GM13977 (cell line): ENCODE measurements around the gene VANGL1.

Experiments used
- DNase-seq: peaks from one replicate; pipeline ENCODE4 v3.0.0; 2012; ENCODE audit warnings: low spot score
- in situ Hi-C: fragments of 300-500 bp; cut with MboI; formaldehyde crosslinking; loops from one replicate; pipeline ENCODE4 v1.12.0; 2022; ENCODE audit warnings: low sequenced_read_pairs, low pct_unique_long_range_greater_than_20kb, mixed read lengths, inconsistent platforms; ENCODE audit not compliant: unreplicated experiment
- TF ChIP-seq, protein P1 (sequence below): IDR thresholded peaks from 2 replicates; pipeline ENCODE4 v1.5.1; 2012; ENCODE audit warnings: mild to moderate bottlenecking, control low read depth; ENCODE audit not compliant: insufficient read depth; ENCODE audit errors: extremely low read depth, missing control alignments

Gene VANGL1

DNA sequence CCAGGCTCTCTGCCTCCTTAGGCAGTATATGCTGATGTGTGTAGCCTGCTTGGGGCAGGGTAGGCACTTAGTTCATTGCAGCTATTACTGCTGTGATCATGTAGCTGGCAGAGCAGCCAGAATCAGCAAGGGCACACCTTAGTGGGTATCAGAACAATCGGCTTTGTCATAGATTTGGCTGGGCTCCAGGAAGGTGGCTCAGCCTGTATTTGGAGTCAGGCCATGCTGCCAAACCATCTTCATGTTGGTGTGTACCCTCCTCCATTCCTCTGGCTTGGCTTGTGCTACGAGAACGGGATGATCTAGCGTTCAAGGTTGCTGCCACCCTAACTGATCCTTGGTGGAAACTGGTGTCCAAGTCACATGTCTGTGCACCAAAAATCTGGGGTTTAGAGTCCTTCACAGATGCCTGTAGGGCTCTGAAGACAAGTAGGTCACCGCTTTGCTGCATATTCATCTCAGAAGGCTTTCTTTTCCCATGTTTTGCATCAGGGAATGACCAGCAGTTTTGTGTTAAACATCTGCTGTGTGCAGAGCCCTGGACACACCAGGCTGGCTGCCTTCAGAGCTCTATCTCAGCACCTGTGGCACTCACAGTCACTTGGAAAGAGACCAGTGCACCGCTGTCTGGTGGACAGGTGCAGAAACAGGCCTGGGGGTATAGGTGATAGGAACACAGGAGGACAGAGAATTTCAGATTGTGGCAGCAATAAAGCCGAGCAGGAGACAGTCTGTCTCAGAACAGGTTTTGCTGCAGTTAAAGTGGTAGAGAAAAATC lies 23.7 kb downstream of the VANGL1 start:
- TF ChIP-seq, protein P1, sequence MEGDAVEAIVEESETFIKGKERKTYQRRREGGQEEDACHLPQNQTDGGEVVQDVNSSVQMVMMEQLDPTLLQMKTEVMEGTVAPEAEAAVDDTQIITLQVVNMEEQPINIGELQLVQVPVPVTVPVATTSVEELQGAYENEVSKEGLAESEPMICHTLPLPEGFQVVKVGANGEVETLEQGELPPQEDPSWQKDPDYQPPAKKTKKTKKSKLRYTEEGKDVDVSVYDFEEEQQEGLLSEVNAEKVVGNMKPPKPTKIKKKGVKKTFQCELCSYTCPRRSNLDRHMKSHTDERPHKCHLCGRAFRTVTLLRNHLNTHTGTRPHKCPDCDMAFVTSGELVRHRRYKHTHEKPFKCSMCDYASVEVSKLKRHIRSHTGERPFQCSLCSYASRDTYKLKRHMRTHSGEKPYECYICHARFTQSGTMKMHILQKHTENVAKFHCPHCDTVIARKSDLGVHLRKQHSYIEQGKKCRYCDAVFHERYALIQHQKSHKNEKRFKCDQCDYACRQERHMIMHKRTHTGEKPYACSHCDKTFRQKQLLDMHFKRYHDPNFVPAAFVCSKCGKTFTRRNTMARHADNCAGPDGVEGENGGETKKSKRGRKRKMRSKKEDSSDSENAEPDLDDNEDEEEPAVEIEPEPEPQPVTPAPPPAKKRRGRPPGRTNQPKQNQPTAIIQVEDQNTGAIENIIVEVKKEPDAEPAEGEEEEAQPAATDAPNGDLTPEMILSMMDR, result no peak
- no peak for DNase-seq
- in situ Hi-C loops, result no loop called here

GRCh38 chr1:115666206-115666605 lies 24.4 kb downstream of the VANGL1 start:
- DNase-seq, result no peak
- in situ Hi-C loops, result no loop called here

DNA sequence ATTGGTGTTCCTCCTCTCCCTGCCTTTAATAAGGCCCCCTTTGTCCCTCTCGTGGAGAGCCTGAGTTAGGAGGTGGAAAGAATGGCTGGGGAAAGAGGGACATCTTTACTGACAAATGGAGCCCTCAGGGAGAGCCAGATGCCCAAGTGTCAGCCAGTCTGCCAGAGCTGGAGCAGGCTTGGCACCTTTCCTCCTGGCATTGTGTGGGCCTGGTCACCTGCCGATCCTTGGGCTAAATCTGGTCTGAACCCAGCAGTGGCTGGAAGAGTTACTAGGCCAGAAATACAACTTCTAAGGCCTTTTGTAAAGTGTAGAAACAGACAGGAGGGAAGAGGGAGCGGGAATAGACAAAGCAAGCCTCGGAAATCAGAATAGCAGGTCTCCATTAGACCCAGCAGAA lies 24.9 kb downstream of the VANGL1 start:
- TF ChIP-seq, protein P1, result no peak

More at GRCh38 chr1:115666206-115666605, 24.4 kb downstream of the VANGL1 start:
- TF ChIP-seq, protein P1, result no peak

DNA sequence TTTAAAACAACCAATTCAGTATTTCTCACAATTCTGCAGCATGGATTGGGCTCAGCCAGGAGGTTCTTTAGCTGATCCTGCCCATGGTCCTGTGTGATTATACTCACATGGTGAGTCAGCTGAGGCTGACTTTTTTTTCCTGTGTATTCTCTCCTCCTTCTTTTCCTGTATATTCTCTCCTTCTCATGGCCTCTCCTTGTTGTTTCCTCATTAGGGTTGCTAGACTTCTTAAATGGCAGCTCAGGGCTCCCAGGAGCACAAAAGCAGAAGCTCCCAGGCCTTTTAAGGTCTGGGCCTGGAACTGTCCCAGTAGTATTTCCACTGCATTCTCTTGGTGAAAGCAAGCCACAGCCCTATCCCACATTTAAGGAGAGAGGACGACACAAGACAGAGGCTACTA lies 26.8 kb downstream of the VANGL1 start:
- DNase-seq, result no peak
- TF ChIP-seq, protein P1, result no peak
- in situ Hi-C loops, result no loop called here

More for the DNA sequence above, 24.9 kb downstream of the VANGL1 start:
- no peak for DNase-seq
- in situ Hi-C loops, result no loop called here

GRCh38 chr1:115669002-115669673 lies 27.4 kb downstream of the VANGL1 start:
- no peak for DNase-seq

GRCh38 chr1:115669886-115670285 lies 28.1 kb downstream of the VANGL1 start:
- no peak for DNase-seq
- TF ChIP-seq, protein P1, result no peak
- in situ Hi-C loops, result no loop called here

More at GRCh38 chr1:115669002-115669673, 27.4 kb downstream of the VANGL1 start:
- TF ChIP-seq, protein P1, result no peak
- in situ Hi-C loops, result no loop called here
